ENCODE measurements around the gene SNX30.

SNX30 gene

GRCh38 chr9:112836394-112836793 is 85.8 kb downstream of the SNX30 start:
- Histone ChIP-seq H3K27ac (ENCODE audit: extremely low read depth, low read depth, low read length) (no peak overlapping the region), H3K4me3 (ENCODE audit: low read depth, low read length) (no peak overlapping the region), H3K36me3 (ENCODE audit: control insufficient read depth in 2 of 2, insufficient read depth in 1 of 2, low read length in 2 of 2) (peaks cover 6 to 72% of the 10 kb centered on the region in 2 experiments; a peak in 2 of 3 replicates), H3K4me1 (ENCODE audit: control insufficient read depth, insufficient read depth, low read length) (no peaks in the 10 kb centered on the region), H3K9me3 (ENCODE audit: control insufficient read depth, insufficient read depth, low read depth, low read length) (no peaks in the 10 kb centered on the region)
- CTCF ChIA-PET: no interaction called here
- TF ChIP-seq ZNF791 (tag by site-specific recombination; IDR thresholded peaks at IDR 0.05) (no peak), ZNF600 (tag by site-specific recombination; IDR thresholded peaks at IDR 0.05) (no peak), YY2 (tag by site-specific recombination; IDR thresholded peaks at IDR 0.05) (no peak), ZNF23 (tag by site-specific recombination; IDR thresholded peaks at IDR 0.05; ENCODE audit: borderline replicate concordance) (no peak), ZNF580 (tag by site-specific recombination; IDR thresholded peaks at IDR 0.05) (no peak)
- POLR2A ChIA-PET: no interaction called here

- Histone ChIP-seq H3K9me3 (ENCODE audit: control insufficient read depth, insufficient read depth, low read depth, low read length) (no peaks in the 10 kb centered on the region), H3K36me3 (ENCODE audit: control insufficient read depth in 2 of 2, insufficient read depth in 1 of 2, low read length in 2 of 2) (peaks cover 6 to 68% of the 10 kb centered on the region in 2 experiments; a peak in 2 of 3 replicates), H3K27ac (ENCODE audit: extremely low read depth, low read depth, low read length) (no peak overlapping the region), H3K4me3 (ENCODE audit: low read depth, low read length) (no peak overlapping the region), H3K4me1 (ENCODE audit: control insufficient read depth, insufficient read depth, low read length) (no peaks in the 10 kb centered on the region)
- ChIA-PET CTCF (interaction anchor here (0.6 to 1.5 kb wide), 4 partner anchors 9 to 676 kb away, joined by 3 to 4 read pairs (median 4); no protein-coding TSS in a partner anchor), POLR2A (no interaction called here)
- TF ChIP-seq ZEB2 (tag by site-specific recombination; IDR thresholded peaks at IDR 0.05): no peak
Observed at GRCh38 chr9:112838342-112838741, 87.8 kb downstream of the SNX30 start.

- H3K9me3 ChIP-seq (ENCODE audit: control insufficient read depth, insufficient read depth, low read depth, low read length): no peaks in the 10 kb centered on the region
- no peak for TF ChIP-seq ZNF692 (tag by site-specific recombination; IDR thresholded peaks at IDR 0.05)
- no peak for TF ChIP-seq ZBTB26 (tag by site-specific recombination; optimal IDR thresholded peaks at IDR 0.05)
- no peak for TF ChIP-seq OVOL3 (tag by site-specific recombination; IDR thresholded peaks at IDR 0.05)
- no peak for TF ChIP-seq ZIC2 (tag by site-specific recombination; IDR thresholded peaks at IDR 0.05)
- TF ChIP-seq ZNF624 (tag by site-specific recombination; IDR thresholded peaks at IDR 0.05): no peak
- no peak for TF ChIP-seq KLF1 (tag by site-specific recombination; IDR thresholded peaks at IDR 0.05)
- no peak for TF ChIP-seq PRDM1 (tag by site-specific recombination; IDR thresholded peaks at IDR 0.05)
- no peak for TF ChIP-seq ZNF623 (tag by site-specific recombination; IDR thresholded peaks at IDR 0.05)
- H3K4me3 ChIP-seq (ENCODE audit: low read depth, low read length): no peak overlapping the region
- CTCF ChIA-PET: interaction anchor here (0.6 to 1.5 kb wide), 2 partner anchors 10 to 692 kb away, joined by 3 to 4 read pairs; no protein-coding TSS in a partner anchor
- peaks cover 6 to 59% of the 10 kb centered on the region in 2 experiments; a peak in 2 of 3 replicates for H3K36me3 ChIP-seq (ENCODE audit: control insufficient read depth in 2 of 2, insufficient read depth in 1 of 2, low read length in 2 of 2)
- POLR2A ChIA-PET: no interaction called here
- no peak overlapping the region for H3K27ac ChIP-seq (ENCODE audit: extremely low read depth, low read depth, low read length)
- H3K4me1 ChIP-seq (ENCODE audit: control insufficient read depth, insufficient read depth, low read length): no peaks in the 10 kb centered on the region
Observed at GRCh38 chr9:112839331-112839730, 88.8 kb downstream of the SNX30 start.

GRCh38 chr9:112841261-112841660 is 90.7 kb downstream of the SNX30 start:
- H3K4me3 ChIP-seq (ENCODE audit: low read depth, low read length): no peak overlapping the region
- no peak overlapping the region for H3K27ac ChIP-seq (ENCODE audit: extremely low read depth, low read depth, low read length)
- no peaks in the 10 kb centered on the region for H3K4me1 ChIP-seq (ENCODE audit: control insufficient read depth, insufficient read depth, low read length)
- H3K9me3 ChIP-seq (ENCODE audit: control insufficient read depth, insufficient read depth, low read depth, low read length): no peaks in the 10 kb centered on the region
- peaks cover 6 to 46% of the 10 kb centered on the region in 2 experiments; a peak in 2 of 3 replicates for H3K36me3 ChIP-seq (ENCODE audit: control insufficient read depth in 2 of 2, insufficient read depth in 1 of 2, low read length in 2 of 2)
- POLR2A ChIA-PET: no interaction called here
- CTCF ChIA-PET: interaction anchor here (1.7 to 5.8 kb wide), 2 partner anchors 62 kb away, joined by 5 to 56 read pairs; no protein-coding TSS in a partner anchor
- TF ChIP-seq INSM2 (tag by site-specific recombination; IDR thresholded peaks at IDR 0.05): no peak
- no peak for TF ChIP-seq ZFP41 (tag by site-specific recombination; IDR thresholded peaks at IDR 0.05; ENCODE audit: borderline replicate concordance)
- no peak for TF ChIP-seq ZFP3 (tag by site-specific recombination; IDR thresholded peaks at IDR 0.05; ENCODE audit: low read depth)
- no peak for TF ChIP-seq ZBTB6 (tag by site-specific recombination; IDR thresholded peaks at IDR 0.05)
- no peak for TF ChIP-seq OVOL3 (tag by site-specific recombination; IDR thresholded peaks at IDR 0.05)
- TF ChIP-seq ZNF660 (tag by site-specific recombination; IDR thresholded peaks at IDR 0.05): no peak
- no peak for TF ChIP-seq ZNF704 (tag by site-specific recombination; IDR thresholded peaks at IDR 0.05)
- TF ChIP-seq ZNF335 (tag by site-specific recombination; conservative IDR thresholded peaks at IDR 0.05): no peak
- TF ChIP-seq ZNF248 (tag by site-specific recombination; IDR thresholded peaks at IDR 0.05): no peak

All from HEK293 (cell line).